Subcutaneous preadipocyte (primary cell): ENCODE data around the gene ELF5. TPM values are rescaled to one million over a fixed set of nuclear protein-coding genes. Genes with fewer than 3 reads are reported as not detected.

Experiments
- total RNA-seq: library from RNA; depleted of rRNA; stranded (reverse); fragments of >200 nt; gene quantifications from 2 replicates; pipeline ENCODE4 v1.2.3, GENCODE V29; 2012

The ELF5 gene
- not detected in 2 replicates for total RNA-seq

DNA sequence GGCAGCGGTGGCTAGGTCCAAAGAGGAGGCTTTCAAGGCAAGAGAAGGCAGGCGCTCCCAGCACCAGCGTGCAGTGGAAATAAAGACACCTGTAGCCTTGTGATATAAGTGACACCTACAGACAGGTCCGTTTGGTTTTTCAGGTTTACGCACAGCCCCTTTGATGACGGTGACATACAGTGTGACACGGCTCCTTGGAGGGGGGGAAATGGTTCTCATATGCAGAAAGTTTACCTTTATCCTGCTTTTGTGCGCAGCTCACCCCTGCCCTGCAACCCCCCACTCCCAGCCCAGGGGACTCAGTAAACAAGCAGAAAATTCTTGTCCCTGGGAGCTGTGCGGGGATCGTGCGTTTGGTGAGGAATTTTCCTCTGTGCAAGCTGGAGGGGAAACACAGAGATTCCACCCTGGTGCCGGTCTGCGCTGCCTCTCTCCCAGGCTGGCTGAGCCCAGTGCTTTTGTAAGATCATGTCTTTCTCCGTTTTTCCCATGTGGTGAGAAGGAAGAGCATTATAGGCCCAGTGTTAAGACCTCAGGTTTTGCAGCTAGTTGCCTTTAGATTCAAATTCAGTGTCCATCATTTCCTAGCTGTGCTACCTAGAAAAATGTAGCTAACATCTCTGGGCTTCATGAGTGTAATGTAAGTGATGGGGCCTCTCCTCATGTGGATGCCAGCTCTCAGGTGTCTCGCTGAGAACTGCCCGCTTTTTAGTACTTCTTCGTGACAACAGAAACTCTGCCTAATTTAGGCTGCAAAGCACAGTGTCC is at the start of gene ELF5:
Gene ELF5, minus strand, starts transcription at position 113 of the 768 bp plus-strand sequence. CDS start 8,045 bp downstream, outside the sequence.

DNA sequence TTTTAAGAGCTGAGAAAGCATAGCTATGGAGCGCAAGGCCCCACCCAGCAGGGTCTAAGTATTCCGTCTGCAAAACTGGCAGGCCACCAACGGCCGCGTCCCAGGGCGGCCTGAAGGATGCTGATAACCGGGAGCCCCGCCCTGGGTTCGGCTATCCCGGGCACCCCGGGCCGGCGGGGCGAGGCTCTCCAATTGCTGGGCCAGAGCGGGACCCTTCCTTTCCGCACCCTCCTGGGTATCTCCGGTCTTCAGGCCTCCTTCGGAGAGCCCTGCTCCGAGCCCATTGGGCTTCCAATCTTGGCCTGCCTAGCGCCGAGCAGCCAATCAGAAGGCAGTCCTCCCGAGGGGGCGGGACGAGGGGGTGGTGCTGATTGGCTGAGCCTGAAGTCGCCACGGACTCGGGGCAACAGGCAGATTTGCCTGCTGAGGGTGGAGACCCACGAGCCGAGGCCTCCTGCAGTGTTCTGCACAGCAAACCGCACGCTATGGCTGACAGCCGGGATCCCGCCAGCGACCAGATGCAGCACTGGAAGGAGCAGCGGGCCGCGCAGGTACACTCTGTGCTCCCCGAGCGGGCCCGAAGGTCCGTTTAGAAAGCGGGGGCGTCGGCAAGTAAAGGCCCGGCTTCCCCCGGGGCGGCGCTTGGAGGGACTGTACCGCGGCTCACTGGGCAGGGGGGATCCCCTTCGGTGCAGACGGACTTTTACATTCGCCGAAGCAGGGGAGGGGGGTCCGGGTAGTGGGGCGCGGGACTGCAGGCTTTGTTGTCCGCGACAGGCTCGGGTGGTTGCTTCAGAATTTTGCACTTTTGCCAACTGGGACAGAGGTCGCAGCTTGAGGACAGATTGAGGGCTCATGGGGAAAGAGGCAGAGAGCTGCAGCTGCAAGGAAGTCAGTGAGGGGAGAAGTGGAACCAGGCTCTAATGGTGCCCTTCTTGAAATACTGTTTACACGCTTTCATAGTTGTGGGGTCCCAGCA is 74.8 kb downstream of the ELF5 start, which contains the start of gene CAT:
Gene CAT, plus strand, starts transcription at position 406 of the 979 bp plus-strand sequence. Its CDS starts 80 bp downstream, at position 486.

Other genes starting within 250 kb of the ELF5 start
- gene ABTB2, start 155.8 kb downstream of the ELF5 start, total RNA-seq, result 0.39 and 0.73 TPM in 2 replicates
- 68.6 and 80.1 TPM in 2 replicates for gene CAT, start 74.9 kb downstream of the ELF5 start, total RNA-seq
- gene EHF, start 107.3 kb upstream of the ELF5 start, total RNA-seq, result not detected in 2 replicates